ENCODE measurements around the gene KDM3B. TPM values are rescaled to one million over a fixed set of nuclear protein-coding genes. Genes with fewer than 3 reads are reported as not detected.
A peak's percentile ranks its signal among the peaks of the same experiment; 100 is the strongest.

Gene KDM3B
- total and polyA plus RNA-seq, 2 of the 8 experiments (the other 6 are each of a cell fraction or from before 2014, with no cell fraction given): 27.1 to 78.1 TPM

- Histone ChIP-seq H3K4me1 (replicated peaks in 1 of 4; ENCODE audit: control insufficient read depth in 3 of 4, insufficient read depth in 4 of 4, low read length in 3 of 4) (peaks cover 0 to 9% (median 3%) of the 10 kb centered on the region in 4 experiments; a peak in 3 of 7 replicates), H3K56ac (replicated peaks; ENCODE audit: insufficient read length, low read depth, low read length) (no peak overlapping the region), H3K9me3 (ENCODE audit: insufficient read depth in 2 of 2, low read depth in 1 of 2, low read length in 1 of 2) (no peaks in the 10 kb centered on the region), H2BK5ac (ENCODE audit: low read depth, low read length) (no peak overlapping the region), H3K23me2 (ENCODE audit: low read depth, low read length) (peaks cover 8% of the 10 kb centered on the region), H2BK15ac (ENCODE audit: low read length) (no peak overlapping the region), H2BK12ac (ENCODE audit: low read depth, low read length) (no peak overlapping the region), H4K5ac (ENCODE audit: insufficient read length, low read depth, low read length) (no peak overlapping the region), H3K14ac (ENCODE audit: insufficient read length) (no peak overlapping the region), H3K27me3 (replicated peaks in 1 of 4; ENCODE audit: control insufficient read depth in 3 of 4, extremely low read depth in 1 of 4, insufficient read depth in 3 of 4, low read length in 3 of 4) (no peaks in the 10 kb centered on the region), H2AFZ (ENCODE audit: low read length) (no peak overlapping the region), H4K91ac (replicated peaks; ENCODE audit: insufficient read length, low read length) (no peak overlapping the region), H3K4me3 (ENCODE audit: extremely low read depth in 1 of 4, insufficient read depth in 2 of 4, low read depth in 3 of 4, low read length in 4 of 4) (peak overlapping the region; percentile 58 to 97 (median 95); a peak in 5 of 8 replicates), H3K18ac (ENCODE audit: extremely low read depth, low read length) (no peak overlapping the region), H3K27ac (ENCODE audit: low read depth, low read length) (no peak overlapping the region), H3K4me2 (ENCODE audit: insufficient read depth in 1 of 2, low read depth in 2 of 2, low read length in 2 of 2) (peak overlapping the region; percentile 74 to 80), H4K20me1 (replicated peaks in 1 of 2; ENCODE audit: control insufficient read depth in 1 of 2, insufficient read depth in 2 of 2, low read length in 2 of 2) (peaks cover 3 to 5% of the 10 kb centered on the region in 2 experiments), H3K79me2 (ENCODE audit: control insufficient read depth in 1 of 2, insufficient read depth in 2 of 2, low read length in 2 of 2) (peaks cover 13 to 66% of the 10 kb centered on the region in 2 experiments; a peak in 3 of 4 replicates), H3K79me1 (ENCODE audit: low read depth, low read length) (no peaks in the 10 kb centered on the region), H3K9ac (replicated peaks in 1 of 4; ENCODE audit: extremely low read depth in 1 of 4, low read depth in 3 of 4, low read length in 3 of 4) (no peak overlapping the region; a peak in 1 of 7 replicates), H2AK5ac (ENCODE audit: low read depth, low read length) (no peak overlapping the region), H2BK20ac (ENCODE audit: low read length) (no peak overlapping the region), H3K4ac (replicated peaks; ENCODE audit: insufficient read length, low read depth, low read length) (no peak overlapping the region), H2BK120ac (replicated peaks; ENCODE audit: low read depth, low read length) (no peak overlapping the region), H4K8ac (ENCODE audit: extremely low read depth, insufficient read depth, low read length) (no peak overlapping the region), H3K36me3 (ENCODE audit: control insufficient read depth in 2 of 4, insufficient read depth in 4 of 4, low read length in 3 of 4) (0 out of 8 replicates have a peak, but pooled peaks cover 0 to under 1% (median 0%) of the 10 kb centered on the region in 4 experiments), H3K23ac (ENCODE audit: insufficient read length) (no peak overlapping the region)
- TF ChIP-seq SP2 (IDR thresholded peaks at IDR 0.05; ENCODE audit: low read length): peak; percentile 14; the same call in 1 of the 2 replicates
- no peak for TF ChIP-seq TCF12 (IDR thresholded peaks at IDR 0.05; ENCODE audit: low read depth, low read length)
- TF ChIP-seq, protein P1, sequence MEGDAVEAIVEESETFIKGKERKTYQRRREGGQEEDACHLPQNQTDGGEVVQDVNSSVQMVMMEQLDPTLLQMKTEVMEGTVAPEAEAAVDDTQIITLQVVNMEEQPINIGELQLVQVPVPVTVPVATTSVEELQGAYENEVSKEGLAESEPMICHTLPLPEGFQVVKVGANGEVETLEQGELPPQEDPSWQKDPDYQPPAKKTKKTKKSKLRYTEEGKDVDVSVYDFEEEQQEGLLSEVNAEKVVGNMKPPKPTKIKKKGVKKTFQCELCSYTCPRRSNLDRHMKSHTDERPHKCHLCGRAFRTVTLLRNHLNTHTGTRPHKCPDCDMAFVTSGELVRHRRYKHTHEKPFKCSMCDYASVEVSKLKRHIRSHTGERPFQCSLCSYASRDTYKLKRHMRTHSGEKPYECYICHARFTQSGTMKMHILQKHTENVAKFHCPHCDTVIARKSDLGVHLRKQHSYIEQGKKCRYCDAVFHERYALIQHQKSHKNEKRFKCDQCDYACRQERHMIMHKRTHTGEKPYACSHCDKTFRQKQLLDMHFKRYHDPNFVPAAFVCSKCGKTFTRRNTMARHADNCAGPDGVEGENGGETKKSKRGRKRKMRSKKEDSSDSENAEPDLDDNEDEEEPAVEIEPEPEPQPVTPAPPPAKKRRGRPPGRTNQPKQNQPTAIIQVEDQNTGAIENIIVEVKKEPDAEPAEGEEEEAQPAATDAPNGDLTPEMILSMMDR (IDR thresholded peaks at IDR 0.05; ENCODE audit: control extremely low read depth in 1 of 3, insufficient read depth in 1 of 3, low read depth in 1 of 3, low read length in 3 of 3): peak in 1 of 3 experiments; percentile 13; a peak in 1 of 4 replicates
- no peak for TF ChIP-seq SUZ12 (IDR thresholded peaks at IDR 0.05; ENCODE audit: low read length)
- TF ChIP-seq SP1 (IDR thresholded peaks at IDR 0.05; ENCODE audit: low read depth, low read length): peak; percentile 84
- FAIRE-seq: peak; percentile 94
- 33% methylated on average over 6 of the region's 6 CpGs; no CpG with 5 or more reads in 1 of the 2 experiments for WGBS, 2 experiments (ENCODE audit: extremely low coverage in 1 of 2, insufficient coverage in 1 of 2, insufficient read length in 1 of 2, insufficient replicate concordance in 2 of 2, low coverage in 1 of 2, low lambda C conversion rate in 2 of 2, missing lambda C conversion rate in 1 of 2)
- CTCF ChIA-PET (ENCODE audit: partially characterized antibody): interaction anchor here (0.9 to 11.4 kb wide), 6 partner anchors 16 to 189 kb away, joined by 3 to 196 read pairs (median 4); partner anchors contain the start of genes CDC25C and FAM53C
- POLR2A ChIA-PET (ENCODE audit: partially characterized antibody): interaction anchor here (1.4 to 14.6 kb wide), 6 partner anchors 12 to 176 kb away, joined by 5 to 254 read pairs (median 20); partner anchors contain the start of genes BRD8, CDC25C, EGR1 and FAM53C
- no peak for DNase-seq (ENCODE audit: low read depth in 1 of 2, low spot score in 2 of 2)
Observed at GRCh38 chr5:138354926-138355378, 2.5 kb downstream of the KDM3B start.

All from H1 (cell line).